Retinal pigment epithelial cell (primary cell): Measurements from ENCODE around the gene RELN.

Source experiments
- DNase-seq: peaks from one replicate; pipeline ENCODE4 v3.0.0-alpha.2; 2010; ENCODE audit warnings: low read depth
- H3K4me3 ChIP-seq: 2 replicates; pipeline ENCODE4 v1.5.1; 2011; ENCODE audit warnings: mild to moderate bottlenecking, low read length, control low read depth, moderate library complexity
- TF ChIP-seq, protein P1 (sequence below): conservative IDR thresholded peaks from 2 replicates; pipeline ENCODE4 v1.5.1; 2011; ENCODE audit warnings: low read depth, low read length, control low read depth, inconsistent platforms

The RELN gene

GRCh38 chr7:103706805-103707204, 282.7 kb downstream of the RELN start:
- DNase-seq = no peak
- TF ChIP-seq, protein P1, sequence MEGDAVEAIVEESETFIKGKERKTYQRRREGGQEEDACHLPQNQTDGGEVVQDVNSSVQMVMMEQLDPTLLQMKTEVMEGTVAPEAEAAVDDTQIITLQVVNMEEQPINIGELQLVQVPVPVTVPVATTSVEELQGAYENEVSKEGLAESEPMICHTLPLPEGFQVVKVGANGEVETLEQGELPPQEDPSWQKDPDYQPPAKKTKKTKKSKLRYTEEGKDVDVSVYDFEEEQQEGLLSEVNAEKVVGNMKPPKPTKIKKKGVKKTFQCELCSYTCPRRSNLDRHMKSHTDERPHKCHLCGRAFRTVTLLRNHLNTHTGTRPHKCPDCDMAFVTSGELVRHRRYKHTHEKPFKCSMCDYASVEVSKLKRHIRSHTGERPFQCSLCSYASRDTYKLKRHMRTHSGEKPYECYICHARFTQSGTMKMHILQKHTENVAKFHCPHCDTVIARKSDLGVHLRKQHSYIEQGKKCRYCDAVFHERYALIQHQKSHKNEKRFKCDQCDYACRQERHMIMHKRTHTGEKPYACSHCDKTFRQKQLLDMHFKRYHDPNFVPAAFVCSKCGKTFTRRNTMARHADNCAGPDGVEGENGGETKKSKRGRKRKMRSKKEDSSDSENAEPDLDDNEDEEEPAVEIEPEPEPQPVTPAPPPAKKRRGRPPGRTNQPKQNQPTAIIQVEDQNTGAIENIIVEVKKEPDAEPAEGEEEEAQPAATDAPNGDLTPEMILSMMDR = no peak
- no peak overlapping the region for H3K4me3 ChIP-seq

DNA sequence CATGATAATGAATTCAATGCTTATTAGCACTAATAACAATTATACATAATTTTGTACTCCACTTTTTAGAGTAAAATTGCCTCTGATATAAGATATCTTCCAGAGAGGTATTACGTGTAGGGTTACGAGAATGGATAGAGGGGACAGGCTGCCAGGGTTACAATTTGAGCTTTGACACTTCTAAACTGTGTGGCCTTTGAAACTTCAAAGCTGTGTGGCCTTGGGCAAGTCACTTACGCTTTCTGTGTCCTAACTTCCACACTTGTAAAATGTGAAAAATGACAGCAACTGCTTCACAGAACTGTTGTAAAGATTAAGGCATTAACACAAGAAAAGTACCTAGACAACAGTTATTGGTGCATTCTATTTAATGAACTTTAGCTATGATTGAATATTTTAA, 283.9 kb downstream of the RELN start:
- TF ChIP-seq, protein P1 = no peak
- DNase-seq = no peak

GRCh38 chr7:103704701-103705100, 284.8 kb downstream of the RELN start:
- TF ChIP-seq, protein P1 = no peak
- H3K4me3 ChIP-seq = no peak overlapping the region
- DNase-seq = no peak

More for the DNA sequence above, 283.9 kb downstream of the RELN start:
- no peak overlapping the region for H3K4me3 ChIP-seq

DNA sequence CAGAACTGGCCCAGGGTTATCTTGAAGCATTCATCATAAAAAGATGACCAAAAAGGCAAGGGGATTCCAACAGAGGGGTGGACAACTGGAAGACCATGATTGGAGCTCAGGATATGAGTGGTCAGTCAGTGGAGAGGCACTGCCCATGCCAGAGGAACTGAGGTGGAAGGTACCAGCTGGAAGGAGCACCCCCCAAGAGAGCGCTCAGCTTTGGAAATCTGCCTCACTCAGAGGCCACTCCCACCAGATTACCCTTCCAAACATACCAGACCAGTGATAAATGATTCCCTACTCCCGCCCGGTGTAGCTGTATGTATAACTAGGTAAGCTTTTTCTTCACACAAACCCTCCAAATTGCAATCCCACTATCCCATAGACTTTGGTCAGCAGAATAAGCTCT, 286.5 kb downstream of the RELN start:
- no peak overlapping the region for H3K4me3 ChIP-seq
- DNase-seq = no peak
- TF ChIP-seq, protein P1 = no peak

DNA sequence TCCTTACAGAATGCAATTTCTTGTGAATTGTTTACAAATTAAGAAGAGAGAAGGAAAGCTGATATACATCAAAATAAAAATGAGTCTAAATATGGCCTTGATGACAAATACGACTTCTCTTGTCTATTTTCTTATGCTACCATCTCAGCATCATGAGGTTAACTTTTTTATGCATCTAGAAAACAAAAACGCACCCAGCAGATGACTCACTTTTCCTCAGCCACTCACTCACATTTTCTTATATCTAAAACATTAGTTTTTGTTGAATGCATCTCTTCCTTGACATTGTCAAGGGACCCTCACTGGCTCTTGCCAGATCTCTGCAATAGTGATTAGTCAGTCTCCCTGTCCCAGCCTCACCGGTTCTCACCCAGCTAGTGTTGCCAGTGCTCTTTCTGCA, 287.0 kb downstream of the RELN start:
- no peak for DNase-seq
- H3K4me3 ChIP-seq = no peak overlapping the region
- TF ChIP-seq, protein P1 = no peak

GRCh38 chr7:103699032-103699431, 290.4 kb downstream of the RELN start:
- no peak overlapping the region for H3K4me3 ChIP-seq
- TF ChIP-seq, protein P1 = no peak
- no peak for DNase-seq

- no peak overlapping the region for H3K4me3 ChIP-seq
- DNase-seq = no peak
- TF ChIP-seq, protein P1 = no peak
Measured at GRCh38 chr7:103698064-103698463, 291.4 kb downstream of the RELN start.
